Cerebellar cortex (tissue), 1 donor: ENCODE measurements around the gene SYT1.
"Not testable (repeated sequence)": the region's sequence is repeated elsewhere in the genome, so short reads cannot be mapped to it uniquely, and the experiment has no call there.

Experiments
- DNase-seq: peaks from one replicate; pipeline ENCODE4 v3.0.0-alpha.2; 2015; ENCODE audit warnings: low spot score

SYT1 gene

GRCh38 chr12:78968226-78968625 is 103.7 kb downstream of the SYT1 start:
- DNase-seq, result no peak

GRCh38 chr12:78970041-78970440 is 105.5 kb downstream of the SYT1 start:
- DNase-seq, result no peak

DNA sequence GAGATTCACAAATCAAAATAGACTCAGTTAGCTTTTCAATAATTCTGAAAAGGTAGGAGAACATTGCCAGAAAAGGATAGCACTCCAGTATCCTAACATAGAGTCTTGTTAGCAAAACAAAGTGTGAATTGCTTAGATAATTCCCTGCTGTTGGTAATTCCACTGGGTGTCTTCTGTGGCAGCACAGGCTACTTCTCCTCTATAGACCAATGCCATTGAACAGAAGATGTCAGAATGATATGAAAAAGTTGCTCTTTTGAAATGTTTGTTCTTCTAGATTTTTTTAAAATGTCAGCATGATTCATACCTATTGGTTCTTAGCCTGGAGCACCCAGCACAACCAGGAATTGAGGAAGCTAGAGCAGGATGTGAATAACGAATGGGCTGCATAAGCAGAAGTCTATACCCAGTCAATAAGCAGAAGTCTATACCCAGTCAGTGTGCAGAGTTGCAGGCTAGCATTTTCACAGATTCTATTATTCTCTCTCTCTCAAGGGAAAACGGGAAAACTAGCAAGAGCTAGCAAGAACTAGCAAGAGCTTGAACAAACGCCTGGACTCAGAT is 112.8 kb downstream of the SYT1 start:
- DNase-seq, result no peak

GRCh38 chr12:78994168-78994791 is 129.7 kb downstream of the SYT1 start:
- no peak for DNase-seq

GRCh38 chr12:79000501-79000900 is 135.9 kb downstream of the SYT1 start:
- DNase-seq, result no peak

DNA sequence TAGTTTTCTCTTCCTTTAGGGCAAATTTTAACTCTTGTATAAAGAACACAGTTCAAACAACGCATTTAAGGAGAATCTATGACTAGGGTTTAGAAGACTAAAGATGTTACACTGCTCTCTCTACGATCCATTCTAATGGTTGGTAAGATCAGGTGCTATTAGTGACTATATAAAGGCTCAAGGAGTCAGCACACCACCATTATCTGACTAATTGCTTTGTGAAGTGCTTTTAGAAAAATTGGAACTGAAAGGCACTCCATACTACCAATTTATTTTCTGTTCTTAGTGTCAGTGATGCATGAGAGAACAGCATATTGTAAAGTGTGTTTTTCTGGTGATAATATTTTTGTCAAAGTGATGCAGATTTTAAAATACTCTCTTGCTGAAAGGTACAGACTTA is 136.8 kb downstream of the SYT1 start:
- DNase-seq, result no peak

GRCh38 chr12:79006306-79006705 is 141.7 kb downstream of the SYT1 start:
- DNase-seq, result no peak

DNA sequence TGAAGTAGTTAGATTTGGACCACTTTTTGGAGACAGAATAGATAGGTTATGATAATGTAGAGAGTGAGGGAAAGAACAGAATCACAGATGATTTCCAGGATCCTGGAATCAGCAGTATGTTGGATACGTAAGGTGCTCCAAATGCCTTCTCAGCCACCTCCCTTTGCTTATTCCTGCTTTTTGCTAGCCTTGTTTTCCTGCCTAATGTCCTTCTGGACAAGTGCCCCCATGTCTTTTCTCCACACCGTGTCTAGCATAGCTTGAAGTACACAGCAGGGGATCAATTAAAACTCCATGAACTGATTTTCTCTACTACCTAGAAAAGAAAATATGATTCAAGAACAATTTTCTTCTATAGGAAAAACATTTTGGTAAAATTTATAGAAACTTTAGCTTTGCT is 144.0 kb downstream of the SYT1 start:
- peak; percentile 58 for DNase-seq

- no peak for DNase-seq
These were observed 148.1 kb downstream of the SYT1 start for GRCh38 chr12:79012636-79013035.

DNA sequence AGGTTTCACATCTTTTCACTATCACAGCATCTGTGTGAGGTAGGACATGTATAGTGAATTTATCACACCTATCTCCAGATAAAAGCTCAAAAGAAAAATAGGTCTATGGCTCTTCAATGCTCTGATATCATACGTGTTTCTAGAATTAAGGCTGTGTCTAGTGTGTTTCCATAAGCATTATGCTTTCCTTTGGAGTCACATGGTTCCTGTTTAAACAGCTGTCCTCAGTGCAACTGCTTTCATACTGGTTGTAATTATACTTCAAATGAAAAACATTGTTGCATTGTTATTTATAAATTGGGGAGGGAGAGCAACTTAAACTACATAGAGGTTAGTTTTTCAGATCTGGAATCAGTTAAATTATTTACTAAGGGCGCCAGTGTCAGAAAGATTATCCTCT is 151.6 kb downstream of the SYT1 start:
- no peak for DNase-seq

DNA sequence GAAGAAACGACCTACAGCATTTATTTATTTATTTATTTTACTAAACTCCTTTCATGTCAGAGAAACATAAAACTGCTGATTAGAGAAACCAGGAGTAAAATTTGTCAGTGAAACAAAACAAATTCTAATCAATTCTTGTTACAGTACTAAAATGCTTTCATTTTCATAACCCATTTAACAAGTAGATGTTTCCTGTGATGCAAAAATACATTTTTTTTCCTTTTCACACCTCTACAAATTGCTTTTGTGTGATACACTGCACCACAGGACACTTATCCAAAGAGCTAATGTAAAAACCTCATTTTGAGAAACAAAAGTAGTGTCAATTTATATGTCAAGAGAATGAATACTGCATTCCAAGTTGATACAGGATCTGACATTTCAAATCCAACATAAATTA is 155.1 kb downstream of the SYT1 start:
- DNase-seq, result no peak

DNA sequence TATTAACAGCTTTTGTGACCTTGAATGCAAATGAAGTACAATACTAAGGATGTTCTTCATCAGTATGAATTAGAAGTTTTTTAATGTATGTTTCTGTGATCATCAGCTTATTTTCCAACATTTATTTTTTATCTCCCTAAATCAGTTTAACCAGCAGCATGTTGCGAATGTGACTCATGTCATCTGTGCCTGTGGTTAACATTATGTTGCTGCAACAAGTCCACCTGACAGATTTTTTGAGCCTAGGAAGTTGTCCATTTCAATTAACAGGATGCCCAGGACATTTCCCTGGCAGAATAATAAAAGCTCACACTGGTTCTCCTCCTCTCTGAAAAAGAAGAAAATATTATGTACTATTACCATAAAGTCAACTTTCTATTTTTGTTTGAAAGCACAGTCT is 155.5 kb downstream of the SYT1 start:
- DNase-seq, result peak; percentile 90

DNA sequence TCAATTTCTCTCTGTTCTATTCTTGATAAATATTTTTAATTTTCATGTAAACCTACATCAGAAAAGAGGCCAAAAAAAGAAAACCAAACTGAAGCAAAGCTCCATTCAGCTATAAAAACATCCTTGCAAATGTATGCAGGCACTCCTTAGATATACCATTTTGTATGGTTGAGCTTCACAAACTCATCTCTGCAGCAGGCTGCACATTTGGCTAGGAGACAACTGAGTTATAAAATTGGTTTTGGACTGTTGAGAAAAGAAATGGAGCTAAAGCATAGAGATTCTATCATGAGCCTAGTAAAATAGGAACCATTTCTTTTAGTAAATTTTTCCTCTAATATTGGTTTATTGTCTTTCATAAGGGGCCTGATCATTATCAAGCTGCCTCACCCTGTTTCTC is 156.4 kb downstream of the SYT1 start:
- peak; percentile 56 for DNase-seq

DNA sequence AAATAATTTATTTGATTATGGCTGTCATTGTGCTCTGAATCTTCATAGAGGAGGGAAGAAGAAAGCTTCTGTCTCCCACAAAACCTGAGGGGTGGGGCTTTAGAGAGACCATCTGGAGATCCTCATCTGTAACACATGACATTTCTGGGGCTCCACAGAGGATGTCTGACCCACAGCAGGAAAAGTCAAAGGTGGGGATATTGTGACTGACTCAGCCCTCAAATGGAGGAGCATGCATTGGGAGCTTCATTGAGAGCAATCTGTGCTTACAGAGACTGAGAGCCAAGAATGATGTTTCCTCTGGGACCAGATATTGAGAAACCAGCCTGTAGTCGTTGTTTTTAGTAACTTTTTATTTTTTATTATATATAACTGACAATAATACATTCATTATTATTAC is 158.7 kb downstream of the SYT1 start:
- no peak for DNase-seq

DNA sequence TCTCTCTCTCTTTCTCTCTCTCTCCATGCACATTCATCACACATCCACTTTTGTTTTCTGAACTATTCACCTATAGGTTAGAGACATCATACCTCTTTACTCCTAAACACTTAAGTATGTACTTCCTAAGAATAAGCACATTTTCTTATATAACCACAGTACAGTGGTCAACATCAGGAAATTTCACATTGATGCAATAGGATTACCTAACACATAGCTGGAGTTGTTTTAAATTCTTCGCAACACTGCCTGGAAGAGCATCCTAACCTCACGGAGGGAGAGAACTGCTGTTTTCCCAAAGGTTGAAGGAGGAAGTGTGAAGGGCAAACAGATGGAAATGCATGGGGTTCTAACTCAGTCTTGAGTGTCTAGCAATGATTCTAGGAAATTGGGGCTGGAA is 159.2 kb downstream of the SYT1 start:
- no peak for DNase-seq

DNA sequence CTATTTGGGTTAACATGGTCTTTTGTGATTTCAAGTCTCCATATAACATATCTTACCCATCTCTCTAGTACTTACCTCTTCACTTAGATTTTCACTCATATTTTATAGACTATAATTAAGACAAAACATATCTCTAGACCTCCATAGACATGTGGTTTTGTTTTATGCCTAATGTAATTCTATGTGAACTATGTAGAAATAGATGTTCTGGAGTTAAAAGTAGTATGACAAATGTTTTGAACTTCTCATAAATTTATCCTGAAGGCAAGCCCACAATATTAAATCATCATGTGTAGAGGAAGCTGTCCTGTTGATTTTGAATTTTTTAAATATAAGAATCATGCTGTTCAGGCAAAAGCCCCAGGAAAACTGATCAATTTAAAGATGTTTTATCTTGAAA is 169.2 kb downstream of the SYT1 start:
- DNase-seq, result no peak

GRCh38 chr12:79044748-79045147 is 180.2 kb downstream of the SYT1 start:
- DNase-seq, result not testable (repeated sequence)

GRCh38 chr12:79045149-79045703 is 180.7 kb downstream of the SYT1 start:
- not testable (repeated sequence) for DNase-seq

- DNase-seq, result peak; percentile 78
These were observed 181.4 kb downstream of the SYT1 start for GRCh38 chr12:79046021-79046420.

DNA sequence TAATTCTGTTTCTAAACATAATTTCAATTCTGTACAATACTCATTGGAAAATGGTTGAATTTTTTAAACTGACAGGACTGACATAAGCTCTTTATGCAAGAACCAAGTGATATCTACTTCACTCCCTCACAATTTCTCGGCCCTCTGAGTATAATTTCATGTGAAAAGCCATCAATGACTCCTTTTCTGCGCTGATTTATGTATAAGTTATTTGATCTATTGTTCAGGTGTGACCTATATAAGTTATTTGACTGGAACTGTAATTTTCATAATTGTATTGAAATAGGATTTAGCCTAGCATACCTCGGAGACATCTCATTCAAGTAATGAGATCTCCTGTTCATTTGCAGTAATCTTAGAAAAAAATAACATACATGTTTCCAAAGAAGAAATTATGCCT is 184.4 kb downstream of the SYT1 start:
- DNase-seq, result no peak

- no peak for DNase-seq
These were observed 188.8 kb downstream of the SYT1 start for GRCh38 chr12:79053394-79053793.

DNA sequence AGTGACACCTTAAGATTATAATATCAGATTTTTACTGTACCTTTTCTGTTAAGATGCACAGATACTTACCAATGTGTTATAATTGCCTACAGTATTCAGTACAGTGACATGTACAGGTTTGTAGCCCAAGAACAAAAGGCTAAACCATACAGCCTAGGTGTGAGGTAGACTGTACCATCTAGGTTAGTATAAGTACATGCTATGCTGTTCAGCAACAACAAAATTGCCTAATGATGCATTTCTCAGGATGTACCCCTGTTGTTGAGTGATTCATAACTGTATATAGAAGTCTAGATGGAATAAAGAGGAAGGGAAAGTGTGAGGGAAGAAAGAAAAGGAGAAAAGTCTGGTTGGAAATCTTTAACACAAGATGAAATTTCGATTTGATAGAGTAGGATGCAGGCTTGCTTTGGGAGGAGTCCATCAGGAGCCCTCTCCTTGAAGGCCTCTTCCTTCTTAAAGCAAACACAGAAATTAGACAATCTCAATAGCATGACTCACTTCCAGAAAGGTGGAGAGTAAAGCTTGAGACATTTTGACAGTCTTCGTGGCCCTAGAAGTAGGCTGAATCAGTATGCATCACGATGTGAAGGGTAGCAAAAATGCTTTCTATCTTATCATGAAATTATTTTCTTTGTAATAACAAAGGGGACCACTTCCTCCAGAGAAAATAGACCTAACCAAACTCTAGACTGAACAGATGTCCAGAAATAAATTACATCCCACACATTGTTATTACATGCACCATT is 191.5 kb downstream of the SYT1 start:
- DNase-seq, result no peak

- no peak for DNase-seq
These were observed 192.2 kb downstream of the SYT1 start for GRCh38 chr12:79056775-79057174.
